Omental fat pad (tissue), 4 donors: ENCODE measurements around the gene WNT5B. TPM values are rescaled to one million over a fixed set of nuclear protein-coding genes. Genes with fewer than 3 reads are reported as not detected.

Experiments used
- ATAC-seq: fragments of 150-250 bp; one replicate; pipeline ENCODE4 v1.9.1; 2016; ENCODE audit warnings: mild to moderate bottlenecking, moderate library complexity; ENCODE audit not compliant: low FRiP score
- DNase-seq: peaks from one replicate; pipeline ENCODE4 v3.0.0-alpha.2; 2019; ENCODE audit warnings: low spot score
- CTCF ChIP-seq, 3 donors: fragments of 450-650 bp; IDR thresholded peaks; one replicate each; pipeline ENCODE4 v1.5.1; 2016 to 2017; ENCODE audit warnings: antibody characterized with exemption in 3 of 3, mild to moderate bottlenecking in 3 of 3, moderate library complexity in 2 of 3
- total RNA-seq, 4 donors: library from RNA; depleted of rRNA; stranded (reverse); fragments of >200 nt; gene quantifications; one replicate each; pipeline ENCODE4 v1.1.0, GENCODE V29; 2016

Gene WNT5B
- total RNA-seq, 4 donors from 2014 or later: 3.6 to 9.0 (median 4.0) TPM

DNA sequence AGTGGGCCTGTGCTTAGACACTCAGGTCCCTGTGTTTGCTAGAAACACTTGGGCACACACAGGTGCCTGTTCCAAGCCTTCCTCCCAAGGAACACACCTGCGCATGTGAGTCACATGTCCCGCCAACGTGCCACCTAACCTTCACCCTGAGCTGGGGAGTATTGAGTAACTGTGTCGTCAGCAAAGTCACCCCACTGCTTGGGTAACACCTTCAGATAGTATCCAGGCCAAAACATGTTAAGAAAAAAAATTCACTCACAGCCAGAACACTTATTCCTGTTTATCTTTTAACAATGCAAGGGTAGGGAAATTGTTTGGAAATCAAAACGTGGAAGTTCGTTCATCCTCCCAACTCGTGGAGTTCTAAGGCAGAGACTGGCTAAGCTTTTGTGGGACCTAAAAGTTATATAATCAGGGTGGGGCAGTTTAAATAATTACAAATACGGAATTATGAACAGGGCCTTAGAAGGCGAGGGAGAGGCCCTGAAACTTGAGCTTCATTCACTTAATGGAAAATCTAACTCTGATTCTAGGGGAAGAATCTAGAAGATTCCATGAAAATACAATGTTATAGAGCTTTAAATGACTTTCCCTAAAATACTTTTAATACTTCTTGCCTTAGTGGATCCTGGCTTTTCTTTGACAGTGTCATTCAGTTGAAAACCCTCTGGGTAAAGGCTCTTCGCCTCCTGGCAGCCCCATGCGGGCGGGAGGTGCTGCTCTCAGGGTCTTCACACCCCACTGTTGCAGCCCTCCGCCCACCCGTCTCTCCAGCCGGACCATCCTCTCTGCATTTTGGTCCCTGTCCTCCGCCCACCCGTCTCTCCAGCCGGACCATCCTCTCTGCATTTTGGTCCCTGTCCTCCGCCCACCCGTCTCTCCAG, 31.5 kb downstream of the WNT5B start:
- TF ChIP-seq CTCF (IDR thresholded peaks at IDR 0.05): no peak
- DNase-seq (peak; percentile 41), ATAC-seq (peak; percentile 38)

DNA sequence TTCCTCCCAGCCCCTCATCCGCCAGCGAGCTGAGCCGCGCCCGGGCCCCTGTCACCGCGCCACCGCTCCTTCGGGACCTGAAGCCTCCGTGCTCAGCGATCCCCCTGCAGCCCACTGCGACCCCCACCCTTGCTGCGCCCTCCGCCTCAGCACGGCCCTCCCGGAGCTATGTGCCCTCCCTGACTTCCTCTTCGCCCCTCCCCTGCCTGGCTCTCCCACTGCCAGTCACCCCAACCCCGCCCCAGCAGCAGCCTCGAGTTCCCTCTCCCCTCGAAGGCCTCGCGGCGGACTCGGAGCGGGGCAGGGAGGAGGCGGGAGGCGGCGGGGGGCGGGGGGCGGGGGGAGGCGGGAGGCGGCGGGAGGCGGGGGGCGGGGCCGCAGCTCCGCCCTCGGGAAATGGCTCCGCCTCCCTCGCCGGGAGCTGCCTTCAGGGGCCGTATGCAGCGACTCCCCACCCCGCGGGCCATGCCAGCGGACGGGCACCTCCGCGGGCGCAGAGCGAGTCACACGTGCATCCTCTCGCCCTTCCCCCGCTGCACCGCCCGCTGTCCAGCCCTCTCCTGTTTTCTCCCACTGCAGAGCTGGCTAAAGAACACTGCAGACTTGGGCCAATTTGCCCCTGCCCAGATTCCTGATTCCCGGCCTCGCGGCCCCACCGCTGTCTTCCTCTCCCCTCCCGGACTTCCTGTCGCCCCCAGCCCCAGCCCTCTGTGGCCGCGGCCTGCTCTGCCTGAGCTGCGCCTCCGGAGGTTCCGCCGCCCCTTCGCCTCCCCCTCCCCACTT, 32.7 kb downstream of the WNT5B start:
- ATAC-seq: peak; percentile 96
- TF ChIP-seq CTCF (IDR thresholded peaks at IDR 0.05): no peak
- peak; percentile 53 for DNase-seq

DNA sequence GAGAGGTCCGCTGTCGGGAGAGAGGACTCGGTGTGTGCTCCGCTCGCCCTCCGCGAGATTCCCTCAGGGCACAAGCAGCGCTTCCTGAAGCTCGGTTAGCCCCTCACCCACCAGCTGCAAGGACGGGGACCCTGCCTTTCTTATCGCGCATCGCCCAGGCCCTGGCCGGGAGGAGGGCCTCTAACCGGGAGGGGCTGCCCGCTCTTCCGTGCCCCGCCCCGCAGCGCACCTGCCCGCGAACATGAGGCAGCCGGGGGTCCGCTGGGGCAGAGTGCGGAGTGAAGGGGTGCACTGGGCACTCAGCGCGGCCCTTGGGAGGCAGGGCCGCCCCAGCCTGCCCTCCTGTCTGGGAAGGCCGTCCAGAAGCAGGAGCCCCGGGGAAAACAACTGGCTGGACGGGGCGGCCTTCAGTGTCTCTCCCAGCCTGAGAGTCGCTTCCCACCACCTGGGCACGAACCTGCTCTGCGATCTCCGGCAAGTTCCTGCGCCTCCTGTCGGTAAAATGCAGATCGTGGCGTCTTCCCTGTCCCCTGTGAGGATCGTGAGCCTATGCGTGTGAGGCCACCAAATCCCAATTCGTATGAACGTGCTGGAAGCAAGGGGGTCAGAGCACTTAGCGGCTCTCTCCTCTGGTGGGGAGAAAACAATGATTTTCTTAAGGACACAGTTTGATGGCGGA, 33.9 kb downstream of the WNT5B start:
- ATAC-seq (no peak), DNase-seq (no peak)
- TF ChIP-seq CTCF (IDR thresholded peaks at IDR 0.05): no peak

DNA sequence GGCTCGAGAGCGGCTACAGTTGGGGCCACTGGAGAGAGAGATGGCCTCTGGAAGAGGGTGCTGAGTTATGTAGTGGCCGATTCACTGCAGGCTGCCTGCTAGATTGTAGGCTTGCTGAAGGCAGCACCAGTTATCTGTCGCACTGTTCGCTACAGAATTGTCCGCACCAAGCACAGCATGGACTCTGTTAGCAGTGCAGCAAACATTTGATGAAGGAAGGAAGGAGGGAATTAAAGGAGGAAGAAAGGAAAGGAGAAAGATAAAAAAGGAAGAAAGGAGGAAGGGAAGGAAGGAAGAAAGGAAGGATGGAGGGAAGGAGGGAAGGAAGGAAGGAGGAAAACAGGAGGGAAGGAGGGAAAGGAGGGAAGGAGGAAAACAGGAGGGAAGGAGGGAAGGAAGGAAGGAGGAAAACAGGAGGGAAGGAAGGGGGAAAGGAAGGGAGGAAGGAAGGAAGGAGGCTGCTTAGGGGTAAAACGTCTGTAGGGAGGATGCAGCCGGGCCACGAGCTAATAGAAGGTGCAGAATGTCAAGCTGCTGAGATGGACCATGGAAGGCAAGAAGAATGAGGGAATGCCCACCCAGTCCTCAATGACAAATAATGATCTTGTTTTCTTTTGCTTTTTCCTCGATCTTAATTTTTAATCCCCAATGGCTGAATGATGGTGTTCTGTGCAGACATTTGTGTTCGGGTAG, 34.6 kb downstream of the WNT5B start:
- TF ChIP-seq CTCF (IDR thresholded peaks at IDR 0.05): no peak
- ATAC-seq: no peak
- DNase-seq: no peak

- ATAC-seq: no peak
- no peak for TF ChIP-seq CTCF (IDR thresholded peaks at IDR 0.05)
- no peak for DNase-seq
Observed at GRCh38 chr12:1665366-1665765, 36.3 kb downstream of the WNT5B start.

- TF ChIP-seq CTCF (IDR thresholded peaks at IDR 0.05): no peak
- DNase-seq (no peak), ATAC-seq (no peak)
Observed at GRCh38 chr12:1666215-1666614, 37.2 kb downstream of the WNT5B start.
